ENCODE data around the gene MORN1.
"Not testable (repeated sequence)": the region's sequence is repeated elsewhere in the genome, so short reads cannot be mapped to it uniquely, and the experiment has no call there.

Gene MORN1

DNA sequence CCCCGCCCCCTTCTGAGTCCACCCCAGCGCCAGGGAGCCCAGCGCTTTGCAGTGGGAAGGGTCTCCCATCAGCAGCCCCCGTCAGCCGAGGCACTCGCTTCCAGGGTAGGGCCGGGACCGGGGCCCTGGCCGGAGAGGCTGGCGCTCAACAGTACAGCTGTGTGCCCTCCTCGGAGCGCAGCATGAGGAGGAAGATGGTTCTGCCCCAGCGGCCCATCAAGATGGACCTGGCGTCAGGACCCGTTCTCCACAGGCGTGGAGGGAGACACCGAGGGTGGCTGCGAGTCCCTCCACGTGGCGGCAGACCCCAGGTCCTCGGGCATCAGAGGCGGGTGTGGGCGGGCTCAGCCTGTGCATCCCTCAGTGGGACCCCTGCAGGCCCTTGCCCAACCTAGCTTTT, 54.3 kb downstream of the MORN1 start:
- no peak for DNase-seq (ENCODE audit: low spot score)

DNA sequence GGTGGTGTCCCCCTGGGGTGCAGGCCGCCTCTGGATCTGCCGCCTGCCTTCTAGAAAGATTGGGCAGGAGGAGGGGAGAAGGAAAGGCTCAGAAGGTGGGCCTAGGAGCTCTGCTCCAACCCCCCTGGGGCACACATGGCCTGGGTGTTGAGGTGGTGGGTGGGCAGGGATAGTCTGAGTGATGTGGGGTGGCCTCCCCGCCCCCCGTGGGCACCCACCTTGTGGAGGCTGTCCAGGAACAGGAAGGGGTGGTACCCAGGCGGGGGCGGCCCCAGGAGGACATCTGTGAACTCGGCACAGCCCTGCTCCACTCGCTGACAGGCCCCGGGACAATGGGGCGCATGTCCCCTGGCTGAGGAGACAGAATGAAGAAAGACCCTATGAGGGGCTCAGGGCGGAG, 54.9 kb downstream of the MORN1 start:
- no peak for DNase-seq (ENCODE audit: low spot score)

DNA sequence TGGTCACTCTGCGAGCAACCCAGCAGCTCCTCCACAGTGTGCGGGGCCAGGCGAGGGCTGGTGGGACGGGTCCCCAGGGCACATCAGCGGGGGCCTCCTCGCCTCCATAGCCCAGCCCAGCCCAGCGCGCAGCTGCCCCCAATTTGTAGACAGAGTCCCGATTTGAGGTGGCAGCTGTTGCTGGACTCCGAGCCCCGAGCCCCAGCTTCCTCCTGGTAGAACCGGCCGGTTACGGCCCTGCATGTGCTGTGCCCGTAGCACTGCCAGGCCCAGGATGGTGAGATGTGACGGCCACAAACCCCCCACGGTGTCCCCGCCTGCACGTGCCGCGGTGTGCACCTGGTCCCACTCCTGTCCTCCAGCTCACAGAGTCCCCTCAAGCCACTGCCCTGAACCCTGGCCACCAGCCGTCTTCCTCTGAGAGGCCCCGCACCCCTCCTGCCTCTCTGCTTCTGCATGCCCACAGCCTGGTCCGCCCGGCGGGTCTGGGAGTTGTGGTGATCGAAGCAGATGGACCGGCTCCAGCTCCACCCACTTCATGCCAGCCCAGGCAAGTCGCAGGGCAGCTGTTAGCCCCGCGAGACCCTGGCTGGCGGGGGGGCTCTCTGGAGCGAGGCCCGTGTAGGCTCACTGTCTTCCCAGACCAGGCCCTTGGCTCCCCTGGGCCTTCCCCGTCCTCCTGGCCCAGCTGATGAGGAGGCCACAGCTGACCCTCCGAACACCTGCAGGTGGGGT, 55.5 kb downstream of the MORN1 start:
- DNase-seq (ENCODE audit: low spot score), result no peak

DNA sequence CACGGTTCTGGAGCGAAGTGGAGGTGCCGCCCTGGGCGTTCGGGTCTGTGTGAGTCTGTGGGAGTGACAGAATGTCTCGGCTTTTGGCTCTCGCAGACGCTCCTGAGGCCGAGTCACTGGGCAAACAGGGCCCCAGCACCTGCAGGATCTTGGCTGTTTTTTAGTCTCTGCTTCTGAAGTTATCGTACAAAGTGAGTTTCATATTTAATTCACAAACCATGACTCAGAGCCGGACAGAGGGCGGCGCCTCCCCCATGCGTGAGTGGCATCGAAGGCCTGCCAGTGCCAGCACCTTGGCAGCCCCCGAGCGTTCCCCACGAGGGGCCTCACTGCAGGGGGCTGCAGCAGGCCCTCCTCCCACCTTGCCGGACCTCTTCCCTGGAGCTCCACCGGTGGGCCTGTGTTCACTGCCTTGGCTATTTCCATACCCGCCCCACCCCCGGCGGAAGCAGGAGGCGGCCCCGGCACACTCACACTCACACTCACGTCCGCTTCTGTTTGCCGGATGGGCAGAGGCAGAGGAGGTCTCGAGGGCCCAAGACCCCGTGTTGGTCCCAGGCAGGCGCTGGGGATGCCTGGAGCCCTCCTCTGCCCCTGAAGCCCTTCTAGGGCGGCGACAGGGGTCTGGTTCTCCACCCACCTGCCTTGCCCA, 56.3 kb downstream of the MORN1 start:
- no peak for DNase-seq (ENCODE audit: low spot score)

DNA sequence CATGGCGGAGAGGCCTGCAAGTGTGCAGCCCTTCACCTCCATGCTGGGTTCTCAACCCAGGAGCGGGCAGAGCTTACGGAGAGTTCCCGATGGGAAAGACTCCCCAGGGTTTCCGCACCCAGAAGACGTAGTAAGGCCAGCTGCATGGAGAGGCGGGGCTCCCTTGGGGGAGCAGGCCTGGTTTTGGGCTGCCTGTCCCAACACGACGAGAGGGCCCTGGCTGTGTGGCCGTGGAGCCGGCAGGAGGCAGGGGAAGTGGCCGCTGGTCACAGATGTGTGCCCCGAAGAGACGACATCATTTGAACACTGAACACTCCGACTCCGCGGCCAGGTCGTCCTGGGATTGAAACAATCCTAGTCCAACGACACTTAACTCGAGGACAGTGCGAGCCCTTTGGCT, 57.0 kb downstream of the MORN1 start:
- DNase-seq (ENCODE audit: low spot score), result no peak

DNA sequence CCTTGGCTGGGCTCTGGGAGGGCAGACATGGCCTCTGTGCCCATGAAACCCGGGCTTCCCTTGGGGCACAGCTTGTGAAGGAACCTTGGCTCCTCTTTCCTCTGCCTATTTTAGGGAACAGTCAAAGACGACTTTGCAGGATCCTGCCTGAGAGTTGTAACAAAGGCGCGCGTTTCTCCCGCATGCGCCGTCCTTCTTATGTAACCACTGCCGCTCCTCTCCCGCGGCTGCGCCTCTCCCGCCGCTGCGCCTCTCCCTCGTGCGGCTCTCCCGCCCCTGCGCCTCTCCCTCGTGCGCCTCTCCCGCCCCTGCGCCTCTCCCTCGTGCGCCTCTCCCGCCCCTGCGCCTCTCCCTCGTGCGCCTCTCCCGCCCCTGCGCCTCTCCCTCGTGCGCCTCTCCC, 59.8 kb downstream of the MORN1 start:
- not testable (repeated sequence) for DNase-seq (ENCODE audit: low spot score)

DNA sequence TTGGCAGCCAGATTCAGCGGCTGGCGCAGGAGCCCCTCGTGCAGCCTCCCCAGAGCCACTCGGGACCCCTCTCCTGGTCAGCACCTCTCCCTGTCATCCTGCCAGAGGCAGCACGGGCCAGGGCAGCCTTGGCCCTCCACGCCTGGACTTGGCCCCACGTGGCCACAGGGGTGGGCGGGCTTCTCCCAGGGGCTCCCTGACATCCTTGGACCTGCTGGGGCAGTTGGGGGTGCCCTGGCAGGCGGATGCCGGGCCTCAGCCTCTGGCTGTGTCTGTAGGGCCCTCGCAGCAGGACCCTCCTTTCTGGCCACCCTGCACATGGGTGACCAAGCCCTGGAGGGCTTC, 60.2 kb downstream of the MORN1 start:
- no peak for DNase-seq (ENCODE audit: low spot score)

DNA sequence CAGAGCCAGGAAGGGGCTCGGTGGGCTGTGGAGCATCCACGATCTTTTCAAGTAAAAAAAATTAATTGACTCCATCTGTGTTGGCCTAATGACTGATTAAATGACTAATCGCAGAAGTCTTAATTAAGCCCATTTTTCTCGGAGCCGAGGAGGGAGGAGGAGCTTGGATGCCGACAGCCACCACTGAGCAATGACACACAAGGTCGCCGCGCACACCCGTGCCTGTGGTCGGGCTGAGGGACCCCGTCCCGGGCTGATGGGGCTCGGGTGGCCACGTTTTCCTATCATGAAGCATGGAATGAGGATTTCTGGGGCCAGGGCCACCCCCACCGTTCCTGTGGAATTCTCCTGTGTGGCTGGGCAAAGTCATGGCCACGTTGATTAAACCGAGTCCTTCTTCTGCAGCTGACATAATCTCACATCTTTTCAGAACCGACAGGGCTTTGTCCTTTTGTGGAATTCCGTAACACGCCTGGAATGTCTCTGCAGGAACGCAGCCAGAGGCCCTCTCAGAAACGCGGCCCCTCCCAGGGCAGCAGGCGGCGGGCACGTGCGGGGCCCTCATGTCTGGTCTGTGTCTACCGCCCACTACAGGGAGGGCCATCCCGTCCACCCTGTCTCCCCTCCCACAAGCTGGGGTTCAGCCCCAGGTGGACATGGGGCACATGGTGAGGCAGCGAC, 60.7 kb downstream of the MORN1 start:
- DNase-seq (ENCODE audit: low spot score), result peak; percentile 93

DNA sequence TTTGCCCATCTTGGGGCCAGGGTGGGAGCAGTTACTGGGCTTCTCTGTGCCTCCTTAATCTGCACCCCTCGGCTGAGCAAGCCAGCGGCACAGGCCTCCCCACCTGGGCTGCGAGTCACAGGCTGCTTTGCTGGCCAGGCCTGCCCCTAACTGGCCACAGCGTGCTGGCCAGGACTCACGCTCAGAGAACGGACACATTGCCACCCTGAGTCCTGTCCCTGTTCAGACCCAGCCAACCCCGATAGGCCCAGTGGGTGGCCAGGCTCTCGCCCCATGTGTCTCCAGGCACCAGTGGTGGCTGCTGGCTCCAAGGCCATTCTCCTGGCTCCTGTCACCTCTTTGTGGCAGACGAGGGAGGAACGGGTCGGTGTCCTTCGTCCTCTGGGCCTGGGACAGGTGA, 61.3 kb downstream of the MORN1 start:
- no peak for DNase-seq (ENCODE audit: low spot score)

DNA sequence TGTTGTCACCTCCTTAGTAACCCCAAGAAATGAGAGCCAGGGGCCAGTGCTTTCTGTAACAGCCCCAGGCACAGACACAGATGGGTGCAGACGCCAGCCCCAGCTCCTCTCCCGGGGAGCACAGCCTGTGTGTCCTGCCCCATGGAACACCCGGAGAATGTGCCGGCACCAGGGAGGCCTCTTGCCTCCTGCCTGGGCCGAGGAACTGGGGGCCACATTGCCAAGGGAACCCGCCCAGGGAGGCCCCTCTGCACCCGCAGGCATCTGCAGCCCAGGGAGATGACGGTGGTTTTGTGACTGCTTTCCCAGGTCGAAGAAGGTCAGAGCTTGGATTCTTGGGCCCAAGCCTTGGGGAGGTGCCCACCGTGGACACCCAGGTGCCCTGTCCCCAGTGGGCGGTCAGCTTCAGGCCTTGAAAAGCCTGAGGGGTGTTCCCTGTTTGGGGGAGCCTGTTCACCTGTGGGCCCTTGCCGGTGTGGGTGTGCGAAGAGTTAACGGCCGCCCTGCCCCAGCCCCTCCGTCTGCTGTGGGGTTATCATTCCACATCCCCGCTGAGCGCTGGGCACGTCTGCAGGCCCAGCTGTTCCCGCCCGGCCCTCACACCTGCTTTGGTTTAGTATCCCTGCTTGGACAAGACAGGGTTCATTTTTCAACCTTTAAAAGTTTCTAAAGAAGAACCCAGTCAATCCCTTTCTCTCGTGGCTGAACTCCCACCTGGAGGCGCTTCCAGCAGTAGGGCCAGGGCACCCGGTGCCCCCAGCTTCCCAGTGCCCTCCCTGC, 62.5 kb downstream of the MORN1 start:
- DNase-seq (ENCODE audit: low spot score), result no peak

DNA sequence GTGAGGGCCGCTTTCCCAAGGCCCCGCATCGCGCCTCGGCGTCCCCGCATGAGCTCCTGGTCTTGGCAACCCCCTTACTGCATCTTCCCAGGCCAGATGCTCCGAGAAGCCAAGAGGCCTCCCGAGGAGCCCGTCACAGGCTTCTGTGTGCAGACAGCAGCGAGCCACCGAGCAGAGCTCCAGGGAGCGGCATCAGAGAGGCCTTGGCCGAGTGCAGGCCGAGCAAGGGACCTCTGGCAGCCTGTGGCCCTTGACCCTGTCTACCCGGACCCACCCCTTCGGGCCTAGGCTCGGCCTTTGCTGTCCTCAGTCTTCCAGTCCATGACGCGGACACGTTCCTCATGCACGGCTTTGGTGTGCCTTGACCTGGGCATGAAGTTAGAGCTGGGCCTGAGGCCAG, 63.5 kb downstream of the MORN1 start:
- no peak for DNase-seq (ENCODE audit: low spot score)

DNA sequence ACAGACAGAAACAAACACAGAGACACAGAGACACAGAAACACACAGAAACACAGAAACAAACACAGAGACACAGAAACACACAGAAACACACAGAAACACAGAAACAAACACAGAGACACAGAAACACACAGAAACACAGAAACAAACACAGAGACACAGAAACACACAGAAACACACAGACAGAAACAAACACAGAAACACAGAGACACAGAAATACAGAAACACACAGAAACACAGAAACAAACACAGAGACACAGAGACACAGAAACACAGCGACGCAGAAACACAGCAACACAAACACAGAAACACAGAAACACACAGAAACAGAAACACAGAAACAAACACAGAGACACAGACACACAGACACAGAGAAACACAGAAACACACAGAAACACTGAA, 64.2 kb downstream of the MORN1 start:
- DNase-seq (ENCODE audit: low spot score), result not testable (repeated sequence)

DNA sequence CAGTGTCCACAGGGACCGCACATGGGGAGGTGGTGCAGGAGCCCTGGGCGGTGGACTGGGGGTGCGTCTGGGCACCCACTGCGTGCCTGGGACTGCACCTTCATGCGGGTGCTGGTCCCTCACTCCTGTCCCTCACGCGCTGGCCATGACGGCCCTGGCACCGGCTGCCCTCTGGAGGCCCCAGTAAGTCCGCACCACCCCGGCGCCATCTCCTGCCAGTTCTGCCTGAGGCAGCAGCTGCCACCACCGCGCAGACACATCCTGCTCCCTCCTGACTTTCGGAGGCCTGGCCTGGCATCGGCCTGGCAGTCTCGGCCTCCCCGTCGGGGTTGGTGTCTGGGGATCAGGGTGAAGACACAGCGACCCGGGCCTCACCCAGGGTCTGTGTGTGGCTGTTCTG, 64.8 kb downstream of the MORN1 start:
- no peak for DNase-seq (ENCODE audit: low spot score)

DNA sequence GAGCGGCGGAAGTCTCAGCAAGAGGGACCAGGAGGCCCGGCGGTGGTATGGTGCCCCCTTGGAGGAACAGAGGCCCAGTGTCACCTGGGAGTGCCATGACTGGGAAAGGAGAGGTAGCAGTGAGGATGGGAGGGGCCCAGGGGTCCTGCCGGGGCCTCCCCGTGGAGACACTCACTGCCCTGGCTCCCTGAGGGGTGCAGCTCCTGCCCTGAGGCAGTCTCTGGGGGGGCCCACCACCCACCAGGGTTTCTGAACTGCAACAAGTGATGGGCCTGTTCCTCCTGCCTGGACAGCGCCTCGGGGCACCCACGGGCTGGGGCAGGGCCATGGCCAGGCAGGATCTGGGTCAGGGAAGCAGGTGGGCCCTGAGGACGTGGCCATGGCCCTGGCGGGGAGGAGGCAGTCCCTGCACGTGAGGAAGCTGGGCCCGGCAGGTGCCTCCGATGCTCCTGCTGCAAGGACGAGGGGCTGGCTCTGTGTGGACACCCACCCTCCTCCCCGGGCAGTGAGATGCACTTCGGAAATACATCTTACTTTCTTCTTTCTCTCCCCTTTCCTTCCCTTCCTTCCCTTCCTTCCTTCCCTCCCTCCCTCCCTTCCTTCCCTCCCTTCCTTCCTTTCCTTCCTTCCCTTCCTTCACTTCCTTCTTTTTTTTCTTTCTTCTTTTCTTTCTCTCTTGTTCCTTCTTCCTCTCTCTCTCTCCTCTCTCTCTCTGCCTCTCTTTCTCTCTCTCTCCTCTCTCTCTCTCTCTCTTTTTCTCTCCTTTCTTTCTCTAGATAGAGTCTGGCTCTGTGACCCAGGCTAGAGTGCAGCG, 66.6 kb downstream of the MORN1 start:
- DNase-seq (ENCODE audit: low spot score), result no peak

DNA sequence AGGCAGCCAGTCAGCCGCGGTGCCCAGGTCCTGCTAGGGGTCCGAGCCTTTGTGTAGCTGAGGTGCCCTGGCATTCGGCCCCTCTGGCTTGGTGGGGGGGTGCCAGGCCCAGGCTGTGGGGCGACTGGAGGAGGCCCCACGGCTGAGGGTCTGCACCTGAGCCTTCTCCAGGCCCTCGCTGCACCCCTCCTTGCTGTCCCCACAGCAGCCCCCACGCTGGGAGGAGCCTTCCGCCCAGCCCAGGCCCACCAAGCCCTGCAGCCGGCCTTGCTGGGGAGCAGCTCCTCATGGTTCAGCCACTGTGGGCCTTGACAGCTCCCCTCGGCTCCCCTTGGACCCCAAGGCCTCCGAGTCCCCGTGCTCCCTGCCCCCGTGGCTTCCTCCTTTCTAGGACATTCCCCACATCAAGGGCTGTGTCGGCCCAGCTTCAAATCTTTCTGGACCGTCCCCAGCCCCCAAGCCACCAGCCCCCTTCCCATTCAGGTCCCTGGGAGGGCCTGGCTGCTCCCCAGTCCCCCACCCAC, 67.8 kb downstream of the MORN1 start:
- DNase-seq (ENCODE audit: low spot score), result no peak

DNA sequence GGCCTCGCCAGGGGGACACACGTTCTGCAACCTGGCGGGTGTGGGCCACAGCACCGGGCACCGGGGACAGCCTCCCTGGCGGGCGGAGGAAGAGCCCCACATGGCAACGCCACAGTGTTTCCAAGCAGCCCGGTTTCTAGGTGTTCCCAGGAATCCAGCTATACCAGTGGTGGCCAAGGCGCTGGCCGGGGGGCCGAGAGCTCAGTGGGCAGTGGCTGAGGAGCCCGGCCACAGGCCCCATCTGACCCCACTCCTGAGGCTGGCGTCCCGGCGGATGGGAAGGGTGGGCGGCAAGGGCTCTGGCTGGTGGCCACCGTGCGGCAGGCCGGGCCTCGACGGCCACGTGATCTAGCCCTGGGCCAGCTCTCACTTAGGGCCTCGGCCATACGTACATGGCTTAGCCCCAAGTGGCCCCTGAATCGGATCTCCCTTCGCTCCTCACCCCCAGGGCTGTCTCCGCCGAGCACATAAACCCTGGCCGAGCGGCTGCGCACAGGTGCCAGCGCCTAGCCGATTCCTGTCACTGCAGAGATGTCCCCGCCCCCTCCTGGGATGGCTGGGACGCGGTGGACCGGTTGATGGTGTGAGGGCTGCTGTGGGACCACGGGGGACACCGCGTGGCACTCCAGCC, 68.7 kb downstream of the MORN1 start:
- peak; percentile 77 for DNase-seq (ENCODE audit: low spot score)

DNA sequence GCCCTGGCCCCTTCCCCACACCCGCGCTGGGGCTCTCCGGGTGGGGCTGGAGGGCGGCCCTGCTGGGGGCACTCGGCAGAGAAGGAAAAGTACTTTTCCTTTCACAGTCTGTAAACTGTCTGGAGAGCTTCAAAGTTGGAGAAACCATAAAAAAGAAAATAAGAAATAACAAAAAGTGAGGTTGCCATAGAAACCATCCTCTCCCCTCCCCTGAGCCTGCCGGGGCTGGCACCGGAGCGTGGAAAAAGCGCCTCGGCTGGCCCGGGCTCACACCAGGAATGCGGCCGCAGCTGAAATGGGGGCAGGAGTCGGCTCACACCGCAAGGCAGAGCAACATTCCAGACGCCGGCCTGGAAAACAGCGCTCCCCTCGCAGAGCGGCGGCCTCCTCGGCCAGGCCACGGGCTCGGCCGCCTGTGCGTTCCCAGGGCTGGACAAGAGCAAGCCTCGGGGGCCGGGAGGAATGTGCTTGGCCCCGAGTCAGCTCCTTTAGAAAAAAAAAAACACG, 69.2 kb downstream of the MORN1 start:
- DNase-seq (ENCODE audit: low spot score), result peak; percentile 96

DNA sequence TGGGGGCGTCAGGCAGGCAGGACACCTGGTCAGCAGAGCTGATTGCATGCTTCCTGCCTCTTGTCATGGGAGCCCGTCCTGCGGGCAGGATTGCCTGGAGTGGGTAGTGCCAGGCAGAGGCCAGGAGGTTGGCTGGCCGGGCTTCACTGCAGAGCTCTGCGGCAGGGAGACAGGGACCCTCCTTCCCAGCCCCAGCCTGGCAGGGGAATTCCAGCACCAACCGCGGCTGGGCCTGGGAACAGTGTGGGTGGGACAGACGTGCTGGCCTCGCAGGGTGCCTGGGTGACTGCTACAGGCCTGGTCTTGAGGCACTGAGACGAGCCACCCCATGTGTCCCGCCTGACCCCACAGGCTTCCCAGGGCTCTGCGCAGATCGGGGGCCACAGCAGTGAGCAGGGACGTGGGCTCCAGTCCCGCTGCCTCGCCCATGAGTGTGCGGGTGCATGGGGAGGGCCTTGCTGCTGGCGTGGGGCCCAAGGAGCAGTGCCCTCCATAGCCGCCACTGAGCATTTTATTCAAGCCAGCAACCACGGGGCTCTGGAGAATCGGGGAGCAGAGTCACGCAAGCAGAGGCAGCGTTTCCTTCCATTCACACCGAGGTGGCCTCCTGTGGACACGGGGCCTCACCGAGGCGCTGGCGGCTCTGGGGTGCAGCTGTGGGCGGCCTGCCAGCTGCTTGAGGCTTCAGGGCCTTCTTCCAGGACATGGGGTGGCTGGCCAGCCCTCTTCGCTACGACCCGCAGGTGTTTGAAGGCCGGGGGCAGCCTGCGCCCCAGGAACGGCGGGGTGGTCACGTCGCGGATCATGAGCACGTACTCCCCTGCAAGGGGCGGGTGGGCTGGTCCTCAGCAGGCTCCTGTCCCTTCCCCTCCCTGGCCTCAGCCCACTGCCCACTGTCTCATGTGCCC, 70.3 kb downstream of the MORN1 start:
- DNase-seq (ENCODE audit: low spot score), result no peak

DNA sequence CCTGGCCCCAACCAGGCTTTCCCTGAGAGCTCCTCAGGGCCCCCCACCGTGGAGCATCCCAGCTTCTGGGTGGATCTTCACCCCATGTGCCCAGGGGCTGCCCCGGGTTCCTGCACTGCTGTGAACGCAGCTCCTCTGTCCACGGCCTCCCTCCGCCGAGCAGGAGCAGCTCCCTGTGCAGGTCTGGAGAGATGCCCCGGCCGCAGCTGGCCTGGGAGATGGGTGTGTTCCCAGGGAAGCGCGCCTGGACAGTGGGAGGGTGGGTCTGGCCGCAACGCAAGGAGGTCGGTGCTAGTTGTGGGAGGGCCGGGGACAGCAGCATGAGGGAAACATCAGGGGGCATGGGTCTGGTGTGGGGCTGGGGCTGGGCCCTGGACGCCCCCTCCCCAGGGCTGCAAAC, 71.3 kb downstream of the MORN1 start:
- DNase-seq (ENCODE audit: low spot score), result no peak

DNA sequence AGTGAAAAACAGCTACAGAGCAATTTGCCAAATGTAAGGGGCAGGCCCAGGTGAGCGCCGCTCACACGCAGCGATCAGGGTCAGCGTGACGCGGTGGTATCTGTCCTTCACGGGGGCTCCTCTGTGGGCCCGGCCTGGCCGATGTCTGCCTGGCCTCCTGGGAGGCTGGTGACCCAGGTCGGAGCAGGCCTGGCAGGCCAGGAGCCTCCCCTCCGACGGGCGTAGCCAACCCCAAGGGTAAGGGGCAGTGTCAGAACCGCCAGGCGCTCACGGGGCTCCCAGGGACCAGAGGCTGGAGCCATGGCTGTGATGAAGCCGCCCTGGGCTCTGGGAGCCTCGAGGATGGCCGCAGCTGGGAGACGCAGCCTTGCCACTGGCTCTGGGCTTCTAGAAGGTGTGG, 72.1 kb downstream of the MORN1 start:
- DNase-seq (ENCODE audit: low spot score), result no peak

Measured in AG08396 (cell line).